GM18526 (cell line): ENCODE measurements around the gene AMH.

Source experiments
- POLR2A ChIP-seq: IDR thresholded peaks from 3 replicates; pipeline ENCODE4 v1.6.1; 2011; ENCODE audit not compliant: insufficient read length; ENCODE audit errors: extremely low read depth

The AMH gene

GRCh38 chr19:2215281-2215751 lies 33.8 kb upstream of the AMH start:
- TF ChIP-seq POLR2A = no peak

- no peak for TF ChIP-seq POLR2A
Observed at GRCh38 chr19:2216361-2217225, 32.5 kb upstream of the AMH start.

GRCh38 chr19:2217591-2217990 lies 31.5 kb upstream of the AMH start:
- TF ChIP-seq POLR2A = no peak

GRCh38 chr19:2219726-2220125 lies 29.4 kb upstream of the AMH start:
- no peak for TF ChIP-seq POLR2A

- no peak for TF ChIP-seq POLR2A
Observed at GRCh38 chr19:2221250-2221831, 27.8 kb upstream of the AMH start.

- TF ChIP-seq POLR2A = no peak
Observed at GRCh38 chr19:2221918-2222317, 27.2 kb upstream of the AMH start.

- TF ChIP-seq POLR2A = no peak
Observed at GRCh38 chr19:2223391-2223790, 25.7 kb upstream of the AMH start.

GRCh38 chr19:2223959-2224358 lies 25.2 kb upstream of the AMH start:
- no peak for TF ChIP-seq POLR2A

- no peak for TF ChIP-seq POLR2A
Observed at GRCh38 chr19:2224754-2225349, 24.3 kb upstream of the AMH start.

- no peak for TF ChIP-seq POLR2A
Observed at GRCh38 chr19:2225415-2226050, 23.6 kb upstream of the AMH start.

GRCh38 chr19:2226051-2226839 lies 22.9 kb upstream of the AMH start:
- TF ChIP-seq POLR2A = no peak

GRCh38 chr19:2226840-2227360 lies 22.2 kb upstream of the AMH start:
- no peak for TF ChIP-seq POLR2A

GRCh38 chr19:2227415-2228156 lies 21.5 kb upstream of the AMH start:
- no peak for TF ChIP-seq POLR2A

- no peak for TF ChIP-seq POLR2A
Observed at GRCh38 chr19:2228157-2229030, 20.7 kb upstream of the AMH start.
